MM.1S (cell line): ENCODE data around the gene IER3IP1.
A peak's percentile ranks its signal among the peaks of the same experiment; 100 is the strongest.

Experiments
- DNase-seq: peaks from one replicate; pipeline ENCODE4 v3.0.0-alpha.2; 2015
- H2AFZ ChIP-seq: fragments of 300-600 bp; sonication (generic); 2 replicates; pipeline ENCODE4 v1.6.0; 2016; ENCODE audit warnings: antibody characterized with exemption, low read length
- H3F3A ChIP-seq: fragments of 300-600 bp; sonication (generic); 2 replicates; pipeline ENCODE4 v1.6.1; 2016; ENCODE audit warnings: mild to moderate bottlenecking, antibody characterized with exemption, low read length, moderate library complexity, mixed read lengths; ENCODE audit not compliant: insufficient read depth
- H3K27ac ChIP-seq: fragments of 300-600 bp; sonication (generic); 2 replicates; pipeline ENCODE4 v1.5.1; 2016; ENCODE audit warnings: mild to moderate bottlenecking, low read length
- H3K27me3 ChIP-seq: fragments of 300-600 bp; sonication (generic); replicated peaks from 2 replicates; pipeline ENCODE4 v1.6.0; 2016; ENCODE audit warnings: low read length; ENCODE audit not compliant: insufficient read depth
- H3K36me3 ChIP-seq: fragments of 300-600 bp; sonication (generic); replicated peaks from 2 replicates; pipeline ENCODE4 v1.6.1; 2016; ENCODE audit warnings: mild to moderate bottlenecking, low read length, mixed read lengths; ENCODE audit not compliant: insufficient read depth
- H3K4me1 ChIP-seq: fragments of 300-600 bp; sonication (generic); 2 replicates; pipeline ENCODE4 v1.6.1; 2016; ENCODE audit warnings: low read length, mixed read lengths
- H3K4me2 ChIP-seq: fragments of 300-600 bp; sonication (generic); 2 replicates; pipeline ENCODE4 v1.6.0; 2016; ENCODE audit warnings: low read depth, low read length
- H3K4me3 ChIP-seq: fragments of 300-600 bp; sonication (generic); 2 replicates; pipeline ENCODE4 v1.5.1; 2016; ENCODE audit warnings: low read length, mixed read lengths
- H3K79me2 ChIP-seq: fragments of 300-600 bp; sonication (generic); 2 replicates; pipeline ENCODE4 v1.6.1; 2016; ENCODE audit warnings: mixed run types, low read length, mixed read lengths
- H3K9ac ChIP-seq: fragments of 300-600 bp; sonication (generic); 2 replicates; pipeline ENCODE4 v1.6.1; 2016; ENCODE audit warnings: low read length, mixed read lengths
- H3K9me2 ChIP-seq: fragments of 300-600 bp; sonication (generic); replicated peaks from 2 replicates; pipeline ENCODE4 v1.6.1; 2016; ENCODE audit warnings: mild to moderate bottlenecking, low read length, mixed read lengths; ENCODE audit not compliant: insufficient read depth
- H3K9me3 ChIP-seq: fragments of 300-600 bp; sonication (generic); replicated peaks from 2 replicates; pipeline ENCODE4 v1.6.1; 2016; ENCODE audit warnings: mild to moderate bottlenecking, low read length, mixed read lengths; ENCODE audit not compliant: insufficient read depth
- H4K20me1 ChIP-seq: fragments of 300-600 bp; sonication (generic); 2 replicates; pipeline ENCODE4 v1.6.1; 2016; ENCODE audit warnings: mild to moderate bottlenecking, low read length, moderate library complexity, mixed read lengths; ENCODE audit not compliant: insufficient read depth
- EZH2 ChIP-seq: fragments of 300-600 bp; sonication (generic); optimal IDR thresholded peaks from 2 replicates; pipeline ENCODE3; 2017; ENCODE audit warnings: low read depth, mild to moderate bottlenecking, antibody characterized with exemption, low read length, mixed read lengths
- EZH2phosphoT487 ChIP-seq: fragments of 300-600 bp; sonication (generic); IDR thresholded peaks from 2 replicates; pipeline ENCODE4 v1.6.1; 2018; ENCODE audit warnings: antibody characterized with exemption, low read length
- TF ChIP-seq, protein P1 (sequence below): fragments of 300-600 bp; sonication (generic); IDR thresholded peaks from 2 replicates; pipeline ENCODE4 v1.5.1; 2016; ENCODE audit warnings: antibody characterized with exemption, low read length, mixed read lengths

IER3IP1 gene

DNA sequence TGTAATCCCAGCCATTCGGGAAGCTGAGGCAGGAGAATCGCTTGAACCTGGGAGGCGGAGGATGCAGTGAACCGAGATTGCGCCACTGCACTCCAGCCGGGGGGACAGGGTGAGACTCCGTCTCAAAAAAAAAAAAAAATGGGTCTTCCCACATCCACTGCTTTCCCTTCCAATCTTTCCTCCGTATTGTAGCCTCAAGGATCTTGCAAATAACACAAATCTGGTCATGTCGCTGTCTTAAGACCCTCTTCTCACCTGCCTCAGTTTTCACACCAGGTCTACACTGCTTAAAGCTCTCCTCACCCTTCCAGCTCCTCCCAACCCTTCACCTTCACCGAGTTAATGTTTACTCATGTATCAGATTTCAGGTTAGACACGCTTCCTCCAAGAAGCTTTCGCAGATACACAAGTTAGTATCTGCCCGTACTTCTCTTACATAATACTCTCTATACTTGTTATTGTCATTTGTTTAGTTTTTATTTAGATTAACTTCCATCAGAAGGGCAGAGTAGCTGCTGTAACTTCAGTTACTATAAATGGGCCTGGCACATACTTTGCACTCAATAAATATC lies 1.5 kb downstream of the IER3IP1 start:
- Histone ChIP-seq H3K36me3 (no peaks in the 10 kb centered on the region), H3K27ac (no peak overlapping the region), H3K9me2 (no peaks in the 10 kb centered on the region), H2AFZ (no peak overlapping the region), H3F3A (no peaks in the 10 kb centered on the region), H3K27me3 (no peaks in the 10 kb centered on the region), H3K79me2 (peaks cover 65% of the 10 kb centered on the region), H3K9ac (peak overlapping the region; percentile 98; the same call in 1 of the 2 replicates), H3K4me2 (peak overlapping the region; percentile 61), H4K20me1 (0 out of 2 replicates have a peak, but pooled peaks cover 3% of the 10 kb centered on the region), H3K9me3 (no peaks in the 10 kb centered on the region), H3K4me1 (peaks cover 5% of the 10 kb centered on the region), H3K4me3 (peak overlapping the region; percentile 99)
- TF ChIP-seq EZH2 (no peak), EZH2phosphoT487 (no peak)
- TF ChIP-seq, protein P1, sequence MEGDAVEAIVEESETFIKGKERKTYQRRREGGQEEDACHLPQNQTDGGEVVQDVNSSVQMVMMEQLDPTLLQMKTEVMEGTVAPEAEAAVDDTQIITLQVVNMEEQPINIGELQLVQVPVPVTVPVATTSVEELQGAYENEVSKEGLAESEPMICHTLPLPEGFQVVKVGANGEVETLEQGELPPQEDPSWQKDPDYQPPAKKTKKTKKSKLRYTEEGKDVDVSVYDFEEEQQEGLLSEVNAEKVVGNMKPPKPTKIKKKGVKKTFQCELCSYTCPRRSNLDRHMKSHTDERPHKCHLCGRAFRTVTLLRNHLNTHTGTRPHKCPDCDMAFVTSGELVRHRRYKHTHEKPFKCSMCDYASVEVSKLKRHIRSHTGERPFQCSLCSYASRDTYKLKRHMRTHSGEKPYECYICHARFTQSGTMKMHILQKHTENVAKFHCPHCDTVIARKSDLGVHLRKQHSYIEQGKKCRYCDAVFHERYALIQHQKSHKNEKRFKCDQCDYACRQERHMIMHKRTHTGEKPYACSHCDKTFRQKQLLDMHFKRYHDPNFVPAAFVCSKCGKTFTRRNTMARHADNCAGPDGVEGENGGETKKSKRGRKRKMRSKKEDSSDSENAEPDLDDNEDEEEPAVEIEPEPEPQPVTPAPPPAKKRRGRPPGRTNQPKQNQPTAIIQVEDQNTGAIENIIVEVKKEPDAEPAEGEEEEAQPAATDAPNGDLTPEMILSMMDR: no peak
- DNase-seq: no peak

DNA sequence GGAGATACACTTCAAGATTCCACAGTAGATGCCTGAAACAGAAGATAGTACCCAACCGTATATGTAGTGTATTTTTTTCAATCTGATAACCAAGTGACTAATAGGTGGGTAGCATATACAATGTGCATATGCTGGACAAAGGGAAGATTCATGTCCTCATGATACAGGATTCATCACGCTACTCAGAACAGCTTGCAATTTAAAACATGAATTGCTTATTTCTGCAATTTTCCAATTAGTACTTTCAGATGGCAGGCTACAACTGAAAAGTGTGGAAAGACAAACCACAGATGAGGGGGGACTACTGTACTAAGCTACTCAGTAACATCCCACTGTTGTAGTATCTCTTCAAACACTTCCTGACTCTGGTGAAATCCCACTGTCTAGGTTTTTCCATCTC lies 3.7 kb downstream of the IER3IP1 start:
- Histone ChIP-seq H3K27ac (no peak overlapping the region), H3K4me2 (no peak overlapping the region), H3K27me3 (no peaks in the 10 kb centered on the region), H3K9ac (no peak overlapping the region), H3K9me2 (no peaks in the 10 kb centered on the region), H3K9me3 (no peaks in the 10 kb centered on the region), H3K79me2 (peaks cover 86% of the 10 kb centered on the region), H4K20me1 (0 out of 2 replicates have a peak, but pooled peaks cover 9% of the 10 kb centered on the region), H3K4me3 (no peak overlapping the region), H3K4me1 (peaks cover 5% of the 10 kb centered on the region), H2AFZ (no peak overlapping the region), H3F3A (no peaks in the 10 kb centered on the region), H3K36me3 (no peaks in the 10 kb centered on the region)
- no peak for DNase-seq
- TF ChIP-seq EZH2phosphoT487: no peak
- TF ChIP-seq, protein P1: no peak
- no peak for TF ChIP-seq EZH2

DNA sequence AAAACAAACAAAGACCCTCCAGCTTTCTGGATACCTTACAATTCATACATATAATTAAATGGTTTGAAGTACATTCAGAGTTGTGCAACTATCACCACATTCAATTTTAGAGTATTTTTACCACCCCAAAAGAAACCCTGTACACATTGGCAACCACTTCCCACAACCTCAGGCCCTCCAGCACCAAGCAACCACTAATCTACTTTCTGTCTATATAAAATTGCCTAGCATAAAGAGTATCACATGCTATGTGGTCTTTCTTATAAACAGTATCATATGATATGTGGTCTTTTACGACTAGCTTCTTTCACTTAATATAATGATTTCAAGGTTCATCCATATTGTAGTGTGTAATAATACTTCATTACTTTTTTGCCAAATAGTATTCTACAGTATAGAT lies 7.3 kb downstream of the IER3IP1 start:
- no peak for DNase-seq
- Histone ChIP-seq H3K9me2 (no peaks in the 10 kb centered on the region), H3K27ac (no peak overlapping the region), H3K9ac (no peak overlapping the region), H4K20me1 (0 out of 2 replicates have a peak, but pooled peaks cover 9% of the 10 kb centered on the region), H3F3A (no peaks in the 10 kb centered on the region), H3K79me2 (peaks cover 98% of the 10 kb centered on the region), H3K36me3 (no peaks in the 10 kb centered on the region), H3K4me1 (peaks cover 2% of the 10 kb centered on the region; the same call in 1 of the 2 replicates), H3K27me3 (no peaks in the 10 kb centered on the region), H3K4me2 (no peak overlapping the region), H3K9me3 (no peaks in the 10 kb centered on the region), H2AFZ (no peak overlapping the region), H3K4me3 (no peak overlapping the region)
- TF ChIP-seq EZH2 (no peak), EZH2phosphoT487 (no peak)
- TF ChIP-seq, protein P1: no peak
